PC-3 (cell line): Measurements from ENCODE around the gene TMEM271. TPM values are rescaled to one million over a fixed set of nuclear protein-coding genes. Genes with fewer than 3 reads are reported as not detected.

Experiments
- ATAC-seq: fragments of 200-7000 bp; cut with Tn5 transposase; 2 replicates; pipeline ENCODE4 v1.9.1; 2020; ENCODE audit warnings: mild to moderate bottlenecking, moderate library complexity
- BruUV-seq: library from RNA; stranded (reverse); fragments of 400-500 nt; replicated peaks from 2 replicates; lab custom pipeline; 2021; lab: Mats Ljungman, UMichigan
- CTCF ChIA-PET: fragments of 300-600 bp; sonication (Branson Sonifier 250); formaldehyde crosslinking; loops from one replicate; lab custom pipeline; 2022; ENCODE audit warnings: antibody characterized with exemption; lab: Charles Lee
- POLR2A ChIA-PET: fragments of 300-600 bp; sonication (Branson Sonifier 250); formaldehyde crosslinking; loops from one replicate; lab custom pipeline; 2022; ENCODE audit warnings: antibody characterized with exemption; ENCODE audit not compliant: unreplicated experiment; lab: Charles Lee
- DNase-seq: peaks from one replicate; pipeline ENCODE4 v3.0.0-alpha.2; 2015
- H2AFZ ChIP-seq: fragments of 300-600 bp; sonication (generic); 2 replicates; pipeline ENCODE4 v1.6.0; 2016; ENCODE audit warnings: antibody characterized with exemption, low read length
- H3F3A ChIP-seq: fragments of 300-600 bp; sonication (generic); one replicate; pipeline ENCODE4 v1.6.0; 2017; ENCODE audit warnings: antibody characterized with exemption, low read length, control low read depth, mild to moderate bottlenecking; ENCODE audit not compliant: unreplicated experiment
- H3K27ac ChIP-seq: fragments of 300-600 bp; sonication (generic); 2 replicates; pipeline ENCODE4 v1.5.1; 2016; ENCODE audit warnings: mild to moderate bottlenecking, low read length
- H3K27me3 ChIP-seq: fragments of 300-600 bp; sonication (generic); 2 replicates; pipeline ENCODE4 v1.6.1; 2016; ENCODE audit warnings: low read length, mixed read lengths
- H3K36me3 ChIP-seq: fragments of 300-600 bp; sonication (generic); 2 replicates; pipeline ENCODE4 v1.6.1; 2016; ENCODE audit warnings: low read depth, mixed run types, low read length, mixed read lengths
- H3K4me1 ChIP-seq: fragments of 300-600 bp; sonication (generic); 2 replicates; pipeline ENCODE4 v1.5.1; 2016; ENCODE audit warnings: low read length; ENCODE audit not compliant: insufficient read depth
- H3K4me2 ChIP-seq: fragments of 300-600 bp; sonication (generic); 2 replicates; pipeline ENCODE4 v1.6.0; 2016; ENCODE audit warnings: low read length
- H3K4me3 ChIP-seq: fragments of 300-600 bp; sonication (generic); 2 replicates; pipeline ENCODE4 v1.5.1; 2016; ENCODE audit warnings: mild to moderate bottlenecking, low read length, mixed read lengths
- H3K79me2 ChIP-seq: fragments of 300-600 bp; sonication (generic); 2 replicates; pipeline ENCODE4 v1.6.1; 2017; ENCODE audit warnings: low read length, mixed read lengths
- H3K9ac ChIP-seq: fragments of 300-600 bp; sonication (generic); 2 replicates; pipeline ENCODE4 v1.6.0; 2016; ENCODE audit warnings: mild to moderate bottlenecking, low read length
- H3K9me2 ChIP-seq: fragments of 300-600 bp; sonication (generic); replicated peaks from 2 replicates; pipeline ENCODE4 v1.6.1; 2016; ENCODE audit warnings: mixed run types, low read length, mixed read lengths
- H3K9me3 ChIP-seq: fragments of 300-600 bp; sonication (generic); 2 replicates; pipeline ENCODE4 v1.6.1; 2016; ENCODE audit warnings: low read length, mixed read lengths
- H4K20me1 ChIP-seq: fragments of 300-600 bp; sonication (generic); 2 replicates; pipeline ENCODE4 v1.6.1; 2016; ENCODE audit warnings: low read length, mixed read lengths
- EZH2 ChIP-seq: fragments of 300-600 bp; sonication (generic); IDR thresholded peaks from one replicate; pipeline ENCODE4 v1.6.1; 2017; ENCODE audit warnings: antibody characterized with exemption, mild to moderate bottlenecking, low read length; ENCODE audit not compliant: unreplicated experiment
- EZH2phosphoT487 ChIP-seq: fragments of 300-600 bp; sonication (generic); IDR thresholded peaks from 2 replicates; pipeline ENCODE4 v1.6.1; 2018; ENCODE audit warnings: mild to moderate bottlenecking, antibody characterized with exemption, low read length, borderline replicate concordance
- intact Hi-C: fragments of 100-400 bp; cut with micrococcal nuclease; formaldehyde crosslinking; loops from 2 replicates; pipeline ENCODE4 v1.9.0; 2023
- total RNA-seq: library from RNA; depleted of rRNA; stranded (reverse); fragments of >200 nt; gene quantifications from 2 replicates; pipeline ENCODE4 v1.2.3, GENCODE V29; 2014
- TF ChIP-seq, protein P1 (sequence below): fragments of 300-600 bp; sonication (generic); conservative IDR thresholded peaks from 2 replicates; pipeline ENCODE4 v1.5.1; 2017; ENCODE audit warnings: antibody characterized with exemption, low read depth, mild to moderate bottlenecking, low read length

TMEM271 gene
- total RNA-seq, 1 experiment from 2014 or later, result not detected

GRCh38 chr4:616091-616490 is 40.0 kb upstream of the TMEM271 start:
- no peak for DNase-seq
- Histone ChIP-seq H3K27me3 (peaks cover 5% of the 10 kb centered on the region; the same call in 1 of the 2 replicates), H2AFZ (no peak overlapping the region), H3K4me1 (peaks cover 6% of the 10 kb centered on the region; the same call in 1 of the 2 replicates), H3K4me3 (no peak overlapping the region), H3K9ac (no peak overlapping the region), H3K9me2 (no peaks in the 10 kb centered on the region), H3K79me2 (no peaks in the 10 kb centered on the region), H3K4me2 (no peak overlapping the region), H3K9me3 (no peaks in the 10 kb centered on the region), H3F3A (no peaks in the 10 kb centered on the region), H4K20me1 (no peaks in the 10 kb centered on the region), H3K36me3 (no peaks in the 10 kb centered on the region), H3K27ac (no peak overlapping the region)
- no peak for ATAC-seq
- POLR2A ChIA-PET, result no interaction called here
- no TSS peak for BruUV-seq
- CTCF ChIA-PET, result interaction anchor here (0.7 kb wide), 1 partner anchor 13 kb away, joined by 5 read pairs; no protein-coding TSS in a partner anchor
- no peak for TF ChIP-seq EZH2phosphoT487
- TF ChIP-seq, protein P1, sequence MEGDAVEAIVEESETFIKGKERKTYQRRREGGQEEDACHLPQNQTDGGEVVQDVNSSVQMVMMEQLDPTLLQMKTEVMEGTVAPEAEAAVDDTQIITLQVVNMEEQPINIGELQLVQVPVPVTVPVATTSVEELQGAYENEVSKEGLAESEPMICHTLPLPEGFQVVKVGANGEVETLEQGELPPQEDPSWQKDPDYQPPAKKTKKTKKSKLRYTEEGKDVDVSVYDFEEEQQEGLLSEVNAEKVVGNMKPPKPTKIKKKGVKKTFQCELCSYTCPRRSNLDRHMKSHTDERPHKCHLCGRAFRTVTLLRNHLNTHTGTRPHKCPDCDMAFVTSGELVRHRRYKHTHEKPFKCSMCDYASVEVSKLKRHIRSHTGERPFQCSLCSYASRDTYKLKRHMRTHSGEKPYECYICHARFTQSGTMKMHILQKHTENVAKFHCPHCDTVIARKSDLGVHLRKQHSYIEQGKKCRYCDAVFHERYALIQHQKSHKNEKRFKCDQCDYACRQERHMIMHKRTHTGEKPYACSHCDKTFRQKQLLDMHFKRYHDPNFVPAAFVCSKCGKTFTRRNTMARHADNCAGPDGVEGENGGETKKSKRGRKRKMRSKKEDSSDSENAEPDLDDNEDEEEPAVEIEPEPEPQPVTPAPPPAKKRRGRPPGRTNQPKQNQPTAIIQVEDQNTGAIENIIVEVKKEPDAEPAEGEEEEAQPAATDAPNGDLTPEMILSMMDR, result no peak
- no peak for TF ChIP-seq EZH2
- intact Hi-C loops, result no loop called here

GRCh38 chr4:613126-613525 is 37.0 kb upstream of the TMEM271 start:
- Histone ChIP-seq H3K9ac (no peak overlapping the region), H3K9me3 (no peaks in the 10 kb centered on the region), H3K4me3 (no peak overlapping the region), H3K27me3 (no peaks in the 10 kb centered on the region), H3K4me2 (no peak overlapping the region), H2AFZ (no peak overlapping the region), H3K9me2 (no peaks in the 10 kb centered on the region), H3K4me1 (peaks cover 19% of the 10 kb centered on the region), H3F3A (no peaks in the 10 kb centered on the region), H3K36me3 (no peaks in the 10 kb centered on the region), H3K79me2 (no peaks in the 10 kb centered on the region), H4K20me1 (no peaks in the 10 kb centered on the region), H3K27ac (no peak overlapping the region)
- intact Hi-C loops, result no loop called here
- ATAC-seq (no peak), DNase-seq (no peak)
- ChIA-PET POLR2A (no interaction called here), CTCF (no interaction called here)
- no peak for TF ChIP-seq EZH2
- no peak for TF ChIP-seq EZH2phosphoT487
- TF ChIP-seq, protein P1, result no peak
- BruUV-seq, result no TSS peak

DNA sequence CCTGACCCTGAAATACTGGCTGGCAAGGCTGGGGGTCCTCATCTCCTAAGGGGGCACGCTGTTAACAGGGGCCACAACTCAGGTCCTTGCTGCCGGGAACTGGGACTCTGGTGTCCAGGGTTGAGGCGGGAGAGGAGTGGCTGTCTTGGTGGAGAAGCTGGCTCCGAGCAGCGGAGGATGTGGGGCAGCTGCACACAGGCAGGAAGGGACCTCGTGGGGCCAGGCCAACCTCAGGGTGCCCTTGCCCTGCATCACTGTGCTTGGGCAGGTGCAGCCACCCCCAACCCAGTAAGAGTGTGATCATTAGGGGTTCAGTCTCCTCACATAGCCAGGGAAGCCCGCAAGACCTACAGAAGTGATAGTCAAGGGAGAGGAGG is 36.6 kb upstream of the TMEM271 start:
- no TSS peak for BruUV-seq
- Histone ChIP-seq H3K4me1 (peaks cover 15% of the 10 kb centered on the region), H3K27ac (no peak overlapping the region), H4K20me1 (no peaks in the 10 kb centered on the region), H3K9me2 (no peaks in the 10 kb centered on the region), H3K4me3 (no peak overlapping the region), H3K4me2 (no peak overlapping the region), H3K36me3 (no peaks in the 10 kb centered on the region), H3K9ac (no peak overlapping the region), H2AFZ (no peak overlapping the region), H3K27me3 (no peaks in the 10 kb centered on the region), H3F3A (no peaks in the 10 kb centered on the region), H3K9me3 (no peaks in the 10 kb centered on the region), H3K79me2 (no peaks in the 10 kb centered on the region)
- TF ChIP-seq, protein P1, result no peak
- TF ChIP-seq EZH2, result no peak
- no peak for TF ChIP-seq EZH2phosphoT487
- DNase-seq (no peak), ATAC-seq (no peak)
- intact Hi-C loops, result no loop called here
- CTCF ChIA-PET, result no interaction called here
- POLR2A ChIA-PET, result no interaction called here
